Parathyroid adenoma (tissue), 2 donors: ENCODE measurements around the gene ZFAND2B.
A peak's percentile ranks its signal among the peaks of the same experiment; 100 is the strongest.

ENCODE experiments used
- H2AFZ ChIP-seq: fragments of 300-600 bp; sonication (generic); one replicate; pipeline ENCODE4 v1.7.0; 2017; ENCODE audit warnings: antibody characterized with exemption, mild to moderate bottlenecking
- H3K27ac ChIP-seq: fragments of 300-600 bp; sonication (generic); one replicate; pipeline ENCODE4 v1.7.0; 2017
- H3K27me3 ChIP-seq: fragments of 300-600 bp; sonication (generic); one replicate; pipeline ENCODE4 v1.7.0; 2017; ENCODE audit warnings: low read length; ENCODE audit not compliant: control insufficient read depth, insufficient read depth
- H3K36me3 ChIP-seq: fragments of 300-600 bp; sonication (generic); one replicate; pipeline ENCODE4 v1.7.0; 2017; ENCODE audit warnings: low read length; ENCODE audit not compliant: control insufficient read depth, insufficient read depth
- H3K4me1 ChIP-seq: fragments of 300-600 bp; sonication (generic); one replicate; pipeline ENCODE4 v1.7.0; 2017; ENCODE audit warnings: control low read depth
- H3K4me2 ChIP-seq: fragments of 300-600 bp; sonication (generic); one replicate; pipeline ENCODE4 v1.7.0; 2017; ENCODE audit warnings: low read length
- H3K4me3 ChIP-seq: fragments of 300-600 bp; sonication (generic); one replicate; pipeline ENCODE4 v1.7.0; 2017; ENCODE audit warnings: low read depth, low read length
- H3K79me2 ChIP-seq: fragments of 300-600 bp; sonication (generic); one replicate; pipeline ENCODE4 v1.7.0; 2017; ENCODE audit warnings: control low read depth
- H3K9ac ChIP-seq: fragments of 300-600 bp; sonication (generic); one replicate; pipeline ENCODE4 v1.7.0; 2017; ENCODE audit warnings: mild to moderate bottlenecking
- H3K9me3 ChIP-seq: fragments of 300-600 bp; sonication (generic); one replicate; pipeline ENCODE4 v1.7.0; 2017; ENCODE audit warnings: low read length; ENCODE audit not compliant: control insufficient read depth
- TF ChIP-seq, protein P1 (sequence below): fragments of 300-600 bp; sonication (generic); IDR thresholded peaks from one replicate; pipeline ENCODE4 v1.7.0; 2017; ENCODE audit warnings: antibody characterized with exemption, mild to moderate bottlenecking
- donor health status: primary hyperparathyroidism.

The ZFAND2B gene

DNA sequence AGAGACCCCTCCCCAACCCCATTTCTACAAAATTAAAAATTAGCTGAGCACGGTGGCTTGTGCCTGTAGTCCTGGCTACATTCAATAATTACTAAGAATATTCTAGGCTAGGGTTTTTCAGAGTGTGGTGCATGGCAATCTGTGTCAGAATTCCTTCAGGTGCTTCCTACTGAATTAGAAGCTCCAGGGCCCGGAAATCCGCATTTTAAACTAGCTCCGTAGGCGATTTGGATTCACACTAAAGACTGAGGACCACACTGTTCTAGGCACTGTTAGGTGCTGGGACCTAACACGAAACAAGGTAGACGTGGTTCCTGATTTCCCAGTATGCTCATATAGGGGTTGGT is 628 bp upstream of the ZFAND2B start:
- Histone ChIP-seq H3K9me3 (no peaks in the 10 kb centered on the region), H3K36me3 (no peaks in the 10 kb centered on the region), H3K9ac (no peak overlapping the region), H3K4me3 (peak overlapping the region; percentile 80), H3K27ac (peak overlapping the region; percentile 92), H3K79me2 (no peaks in the 10 kb centered on the region), H3K27me3 (no peaks in the 10 kb centered on the region), H2AFZ (peak overlapping the region; percentile 81), H3K4me2 (peak overlapping the region; percentile 92), H3K4me1 (peaks cover 19% of the 10 kb centered on the region)
- TF ChIP-seq, protein P1, sequence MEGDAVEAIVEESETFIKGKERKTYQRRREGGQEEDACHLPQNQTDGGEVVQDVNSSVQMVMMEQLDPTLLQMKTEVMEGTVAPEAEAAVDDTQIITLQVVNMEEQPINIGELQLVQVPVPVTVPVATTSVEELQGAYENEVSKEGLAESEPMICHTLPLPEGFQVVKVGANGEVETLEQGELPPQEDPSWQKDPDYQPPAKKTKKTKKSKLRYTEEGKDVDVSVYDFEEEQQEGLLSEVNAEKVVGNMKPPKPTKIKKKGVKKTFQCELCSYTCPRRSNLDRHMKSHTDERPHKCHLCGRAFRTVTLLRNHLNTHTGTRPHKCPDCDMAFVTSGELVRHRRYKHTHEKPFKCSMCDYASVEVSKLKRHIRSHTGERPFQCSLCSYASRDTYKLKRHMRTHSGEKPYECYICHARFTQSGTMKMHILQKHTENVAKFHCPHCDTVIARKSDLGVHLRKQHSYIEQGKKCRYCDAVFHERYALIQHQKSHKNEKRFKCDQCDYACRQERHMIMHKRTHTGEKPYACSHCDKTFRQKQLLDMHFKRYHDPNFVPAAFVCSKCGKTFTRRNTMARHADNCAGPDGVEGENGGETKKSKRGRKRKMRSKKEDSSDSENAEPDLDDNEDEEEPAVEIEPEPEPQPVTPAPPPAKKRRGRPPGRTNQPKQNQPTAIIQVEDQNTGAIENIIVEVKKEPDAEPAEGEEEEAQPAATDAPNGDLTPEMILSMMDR, result no peak

DNA sequence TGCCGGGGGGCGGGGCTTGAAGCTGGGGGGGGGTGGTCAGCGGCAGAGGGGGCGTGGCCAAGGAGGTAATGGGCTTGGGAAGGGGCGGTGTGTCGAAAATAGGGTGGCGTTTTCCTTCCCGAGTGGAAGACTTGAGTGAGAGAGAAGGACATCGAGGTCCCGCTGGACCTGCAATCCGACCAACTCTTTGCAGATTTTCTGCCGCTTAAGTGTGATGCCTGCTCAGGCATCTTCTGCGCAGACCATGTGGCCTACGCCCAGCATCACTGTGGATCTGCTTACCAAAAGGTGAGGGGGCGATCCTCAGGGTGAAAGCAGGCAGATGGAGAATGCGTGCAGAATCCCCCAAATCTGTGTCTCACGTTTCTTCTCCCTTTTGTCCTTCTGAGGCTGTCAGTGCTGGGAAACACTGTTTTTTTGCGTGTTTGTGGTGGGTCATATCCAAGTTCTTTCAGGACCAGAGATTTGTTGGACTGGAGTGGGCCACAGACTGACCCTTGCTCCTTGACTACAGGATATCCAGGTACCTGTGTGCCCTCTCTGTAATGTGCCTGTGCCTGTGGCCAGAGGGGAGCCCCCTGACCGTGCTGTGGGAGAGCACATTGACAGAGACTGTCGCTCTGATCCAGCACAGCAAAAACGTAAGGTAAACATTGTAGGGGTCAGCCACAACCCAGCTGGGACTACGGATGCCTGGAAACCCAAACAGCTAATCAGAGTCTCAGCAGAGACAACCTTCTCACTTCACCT is 727 bp downstream of the ZFAND2B start:
- TF ChIP-seq, protein P1, result no peak
- H3K4me1 ChIP-seq, result peaks cover 15% of the 10 kb centered on the region
- H3K9ac ChIP-seq, result no peak overlapping the region
- no peaks in the 10 kb centered on the region for H3K27me3 ChIP-seq
- peak overlapping the region; percentile 80 for H3K4me3 ChIP-seq
- H3K79me2 ChIP-seq, result no peaks in the 10 kb centered on the region
- H3K36me3 ChIP-seq, result no peaks in the 10 kb centered on the region
- H3K4me2 ChIP-seq, result peak overlapping the region; percentile 79
- H2AFZ ChIP-seq, result peak overlapping the region; percentile 84
- peak overlapping the region; percentile 92 for H3K27ac ChIP-seq
- no peaks in the 10 kb centered on the region for H3K9me3 ChIP-seq

DNA sequence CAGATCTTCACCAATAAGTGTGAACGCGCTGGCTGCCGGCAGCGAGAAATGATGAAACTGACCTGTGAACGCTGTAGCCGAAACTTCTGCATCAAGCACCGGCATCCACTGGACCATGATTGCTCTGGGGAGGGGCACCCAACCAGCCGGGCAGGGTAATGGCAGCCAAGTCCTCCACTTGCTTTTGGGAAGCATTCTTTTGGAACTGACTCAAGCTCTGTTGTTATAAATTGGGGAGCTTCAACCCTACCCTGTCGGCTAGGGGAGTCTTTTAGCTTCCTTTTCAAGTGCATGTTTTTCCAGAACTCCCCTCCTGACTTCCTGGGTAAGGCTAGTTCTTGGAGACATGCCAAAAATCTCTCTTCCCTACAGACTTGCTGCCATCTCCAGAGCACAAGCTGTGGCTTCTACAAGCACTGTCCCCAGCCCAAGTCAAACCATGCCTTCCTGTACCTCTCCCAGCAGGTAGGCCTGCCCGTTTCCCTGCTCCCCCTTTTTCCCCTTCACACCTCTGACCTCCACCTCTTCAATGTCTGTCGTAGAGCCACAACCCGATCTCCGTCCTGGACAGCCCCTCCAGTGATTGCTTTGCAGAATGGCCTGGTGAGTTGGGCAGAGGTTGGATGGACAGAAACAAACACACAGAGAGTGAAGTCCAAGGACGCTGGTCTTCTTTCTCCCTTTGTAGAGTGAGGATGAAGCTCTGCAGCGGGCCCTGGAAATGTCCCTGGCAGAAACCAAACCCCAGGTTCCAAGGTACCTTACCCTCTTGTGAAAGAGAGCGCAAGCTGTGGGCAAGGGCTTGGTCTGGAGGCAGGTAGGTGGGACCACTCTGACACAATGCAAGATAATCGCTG is 1.5 kb downstream of the ZFAND2B start:
- Histone ChIP-seq H2AFZ (peak overlapping the region; percentile 9), H3K27ac (peak overlapping the region; percentile 92), H3K27me3 (no peaks in the 10 kb centered on the region), H3K4me3 (peak overlapping the region; percentile 80), H3K4me1 (peaks cover 15% of the 10 kb centered on the region), H3K9me3 (no peaks in the 10 kb centered on the region), H3K36me3 (no peaks in the 10 kb centered on the region), H3K4me2 (peak overlapping the region; percentile 79), H3K9ac (no peak overlapping the region), H3K79me2 (no peaks in the 10 kb centered on the region)
- TF ChIP-seq, protein P1, result no peak

DNA sequence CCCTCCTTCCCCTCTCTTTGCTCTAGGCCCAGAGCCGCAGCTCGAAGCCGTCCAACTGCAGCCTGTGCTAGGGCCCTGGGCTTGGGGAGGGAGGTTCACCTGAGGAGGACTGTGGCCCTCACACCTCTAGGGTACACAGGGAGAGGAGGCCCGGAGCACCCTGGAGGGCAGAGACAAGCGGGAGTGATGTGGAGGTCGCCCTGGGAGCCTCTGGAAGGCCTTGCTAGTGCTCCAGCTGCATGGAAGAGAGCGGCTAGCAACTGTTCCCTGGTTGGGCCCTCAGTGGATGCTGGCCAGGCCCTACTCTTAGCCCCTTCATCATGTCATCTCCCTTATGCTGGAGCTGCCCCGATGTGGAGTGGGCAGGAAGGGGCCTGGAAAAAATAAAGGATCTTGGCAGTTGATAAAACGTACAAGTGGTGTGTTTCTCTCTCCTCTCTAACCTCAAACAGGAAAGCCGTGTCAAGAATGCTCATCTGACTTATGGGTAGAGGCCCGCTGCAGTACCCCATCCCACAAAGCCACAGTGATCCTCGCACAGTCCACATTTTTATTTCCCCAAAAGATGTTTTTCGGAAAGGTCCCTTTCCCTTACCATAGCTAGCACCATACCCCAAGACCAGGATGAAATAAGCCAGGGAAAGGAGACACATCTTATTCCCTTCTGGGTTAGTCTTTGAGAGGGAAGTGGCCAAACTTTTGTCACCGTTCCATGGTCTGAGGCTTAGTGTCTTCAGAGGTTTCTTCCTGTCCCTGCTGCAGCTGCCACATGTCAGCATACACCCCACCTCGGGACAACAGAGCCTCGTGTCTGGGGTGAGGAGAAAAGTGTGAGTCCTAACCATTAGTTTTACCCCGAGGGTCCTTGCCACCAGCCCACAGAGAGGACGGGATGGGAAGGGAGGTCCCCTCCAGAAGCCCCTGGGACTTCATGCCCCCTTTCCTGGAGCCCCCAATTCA is 2.9 kb downstream of the ZFAND2B start:
- no peaks in the 10 kb centered on the region for H3K36me3 ChIP-seq
- H2AFZ ChIP-seq, result no peak overlapping the region
- peaks cover 15% of the 10 kb centered on the region for H3K4me1 ChIP-seq
- no peaks in the 10 kb centered on the region for H3K9me3 ChIP-seq
- no peak overlapping the region for H3K27ac ChIP-seq
- no peak overlapping the region for H3K4me3 ChIP-seq
- no peak overlapping the region for H3K4me2 ChIP-seq
- H3K27me3 ChIP-seq, result no peaks in the 10 kb centered on the region
- H3K9ac ChIP-seq, result no peak overlapping the region
- no peaks in the 10 kb centered on the region for H3K79me2 ChIP-seq
- TF ChIP-seq, protein P1, result no peak
